ENCODE measurements around the gene CDON. TPM values are rescaled to one million over a fixed set of nuclear protein-coding genes. Genes with fewer than 3 reads are reported as not detected.
"Not testable (repeated sequence)": the region's sequence is repeated elsewhere in the genome, so short reads cannot be mapped to it uniquely, and the experiment has no call there.

The CDON gene
- polyA plus RNA-seq, 3 donors, result 26.6 to 32.7 (median 26.8) TPM

DNA sequence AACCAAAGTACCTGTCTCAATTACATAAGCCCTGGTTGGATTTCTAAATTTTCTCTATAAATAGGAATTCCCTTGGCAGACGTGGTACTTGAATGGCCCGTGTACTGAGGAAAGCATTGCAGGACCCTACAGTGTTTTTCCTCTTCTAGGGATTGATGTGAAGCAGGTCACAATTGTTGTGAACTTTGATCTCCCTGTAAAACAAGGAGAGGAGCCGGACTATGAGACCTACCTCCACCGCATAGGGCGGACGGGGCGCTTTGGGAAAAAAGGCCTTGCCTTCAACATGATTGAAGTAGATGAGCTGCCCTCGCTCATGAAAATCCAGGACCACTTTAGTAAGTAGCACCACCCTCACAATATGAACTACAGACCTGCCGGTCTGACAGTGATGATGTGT, 141.6 kb downstream of the CDON start:
- no peak for DNase-seq (ENCODE audit: extremely low read depth in 1 of 11, low read depth in 9 of 11, low spot score in 4 of 11)

DNA sequence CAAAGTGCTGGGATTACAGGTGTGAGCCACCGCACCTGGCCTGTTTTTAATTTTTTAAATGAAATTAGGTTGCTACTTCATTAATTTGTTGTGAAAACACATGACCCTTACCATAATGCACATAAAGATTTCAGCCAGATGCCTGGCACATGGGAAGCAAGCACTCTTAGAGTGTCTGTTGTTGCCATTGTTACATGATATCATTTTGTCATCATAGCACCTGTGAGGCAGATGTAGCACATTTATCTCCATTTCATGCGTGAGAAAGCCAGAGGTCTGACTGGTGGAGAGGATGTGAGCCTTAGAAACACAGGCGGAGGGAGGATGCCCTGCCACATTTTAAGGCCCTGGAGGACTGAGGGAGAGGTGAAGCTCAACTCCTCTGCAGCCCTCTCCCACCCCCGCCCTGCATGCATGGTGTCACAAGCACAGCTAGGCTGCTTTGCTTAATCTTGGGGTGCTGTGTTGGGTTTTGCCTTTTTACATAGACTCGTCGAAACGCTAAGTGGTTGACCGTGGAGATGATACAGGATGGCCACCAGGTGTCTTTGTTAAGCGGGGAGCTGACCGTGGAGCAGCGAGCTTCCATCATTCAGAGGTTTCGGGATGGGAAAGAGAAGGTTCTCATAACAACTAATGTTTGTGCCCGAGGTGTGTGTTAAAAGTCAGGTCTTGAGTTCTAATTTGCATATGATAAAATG, 144.4 kb downstream of the CDON start:
- no peak for DNase-seq (ENCODE audit: extremely low read depth in 1 of 11, low read depth in 9 of 11, low spot score in 4 of 11)

DNA sequence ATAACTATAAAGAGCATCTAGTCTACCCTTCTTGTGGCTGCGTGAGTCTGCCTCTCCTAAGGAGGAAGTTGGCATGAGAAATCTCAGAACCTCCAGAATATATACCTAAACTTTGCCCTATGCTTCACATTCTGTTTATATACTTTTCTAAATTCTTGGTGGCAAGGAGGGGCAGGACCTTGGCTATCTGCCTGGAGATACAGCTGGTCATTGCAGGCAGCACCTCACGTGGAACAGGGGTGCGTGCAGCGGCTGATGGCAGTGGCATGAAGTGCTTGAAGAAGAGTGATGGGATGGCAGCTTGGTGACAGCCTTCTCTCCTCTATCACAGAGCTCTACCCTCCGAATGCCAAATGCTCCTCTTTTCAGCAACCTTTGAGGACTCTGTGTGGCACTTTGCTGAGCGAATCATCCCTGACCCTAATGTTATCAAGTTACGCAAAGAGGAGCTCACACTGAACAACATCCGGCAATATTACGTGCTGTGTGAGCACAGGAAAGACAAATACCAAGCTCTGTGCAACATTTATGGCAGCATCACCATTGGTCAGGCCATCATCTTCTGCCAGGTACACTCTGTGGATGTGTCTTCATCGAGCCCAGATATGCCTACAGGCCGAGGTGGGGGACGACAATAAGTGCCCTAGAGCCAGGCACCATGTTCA, 145.9 kb downstream of the CDON start:
- DNase-seq (ENCODE audit: extremely low read depth in 1 of 11, low read depth in 9 of 11, low spot score in 4 of 11), result no peak

DNA sequence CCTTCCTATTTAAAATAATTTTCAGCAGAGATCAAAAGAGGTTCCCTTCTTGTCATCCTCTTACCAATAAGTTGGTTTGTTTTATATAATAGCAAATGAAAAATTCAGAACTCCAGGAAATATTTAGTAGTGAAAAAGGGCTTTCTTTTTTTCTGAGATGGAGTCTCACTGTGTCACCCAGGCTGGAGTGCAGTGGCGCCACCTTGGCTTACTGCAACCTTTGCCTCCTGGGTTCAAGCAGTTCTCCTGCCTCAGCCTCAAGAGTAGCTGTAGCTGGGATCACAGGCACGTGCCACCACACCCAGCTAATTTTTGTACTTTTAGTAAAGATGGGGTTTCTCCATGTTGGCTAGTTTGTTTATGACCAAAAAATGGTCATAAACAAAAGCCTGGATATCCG, 148.1 kb downstream of the CDON start:
- not testable (repeated sequence) for DNase-seq (ENCODE audit: extremely low read depth in 1 of 11, low read depth in 9 of 11, low spot score in 4 of 11)

DNA sequence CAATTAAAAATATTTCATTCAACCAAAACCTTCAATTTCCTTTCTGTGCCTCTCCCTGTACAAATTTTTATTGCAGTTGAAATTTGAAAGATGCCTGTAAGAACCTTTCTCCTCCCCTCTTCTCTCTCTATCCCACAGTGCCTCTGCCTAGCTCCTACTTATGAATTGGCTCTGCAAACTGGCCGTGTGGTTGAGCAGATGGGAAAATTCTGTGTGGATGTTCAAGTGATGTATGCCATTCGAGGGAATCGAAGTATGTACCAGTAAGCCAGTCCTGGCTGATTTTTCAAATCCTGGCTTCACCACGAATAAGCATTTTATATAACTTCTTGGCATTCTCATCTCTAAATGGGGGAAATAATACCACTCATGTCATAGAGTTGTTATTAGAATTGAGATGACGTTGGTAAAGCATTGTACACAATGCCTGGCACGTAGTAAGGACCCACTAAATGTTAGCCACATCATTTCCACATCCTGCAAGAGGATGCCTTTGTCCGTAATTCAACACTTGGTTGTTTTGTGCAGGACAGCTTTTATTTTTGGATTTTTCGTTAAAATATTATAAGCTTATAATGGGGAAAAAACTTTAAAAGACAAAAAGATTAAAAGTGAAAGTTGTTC, 152.3 kb downstream of the CDON start:
- DNase-seq (ENCODE audit: extremely low read depth in 1 of 11, low read depth in 9 of 11, low spot score in 4 of 11), result no peak

Other genes starting within 250 kb of the CDON start
- under 1 TPM in 2 of 3 donors, not detected in 1; 0.08 to 0.10 TPM for gene PATE4, start 229.6 kb downstream of the CDON start, polyA plus RNA-seq (ENCODE audit: insufficient read length in 3 of 3)
- 10 to 100 TPM; 10.8 to 12.6 (median 12.2) TPM for gene HYLS1, start 175.2 kb downstream of the CDON start, polyA plus RNA-seq (ENCODE audit: insufficient read length in 3 of 3)
- gene PUS3, start 159.7 kb downstream of the CDON start, polyA plus RNA-seq (ENCODE audit: insufficient read length in 3 of 3), result 10 to 100 TPM; 15.3 to 19.0 (median 17.5) TPM
- gene DDX25, start 158.4 kb downstream of the CDON start, polyA plus RNA-seq (ENCODE audit: insufficient read length in 3 of 3), result 1 to 10 TPM; 4.3 to 6.0 (median 5.5) TPM
- gene VSIG10L2, start 116.8 kb downstream of the CDON start, polyA plus RNA-seq (ENCODE audit: insufficient read length in 3 of 3), result not detected
- gene RPUSD4, start 148.8 kb upstream of the CDON start, polyA plus RNA-seq (ENCODE audit: insufficient read length in 3 of 3), result 10 to 100 TPM; 30.3 to 38.1 (median 32.4) TPM
- 10 to 100 TPM; 26.1 to 31.6 (median 27.7) TPM for gene FAM118B, start 148.9 kb upstream of the CDON start, polyA plus RNA-seq (ENCODE audit: insufficient read length in 3 of 3)
- 10 to 100 TPM; 78.8 to 83.7 (median 82.4) TPM for gene SRPRA, start 206.0 kb upstream of the CDON start, polyA plus RNA-seq (ENCODE audit: insufficient read length in 3 of 3)
- gene FOXRED1, start 206.3 kb upstream of the CDON start, polyA plus RNA-seq (ENCODE audit: insufficient read length in 3 of 3), result 10 to 100 TPM; 30.2 to 56.9 (median 32.2) TPM
- gene TIRAP, start 220.2 kb upstream of the CDON start, polyA plus RNA-seq (ENCODE audit: insufficient read length in 3 of 3), result 10 to 100 TPM; 10.2 to 16.7 (median 10.8) TPM
- 10 to 100 TPM; 12.7 to 16.7 (median 14.5) TPM for gene DCPS, start 241.2 kb upstream of the CDON start, polyA plus RNA-seq (ENCODE audit: insufficient read length in 3 of 3)

Measured in renal cortex interstitium (tissue), 11 donors.